Fibroblast of lung (primary cell): ENCODE data around the gene TLK2.

Source experiments
- CTCF ChIP-seq, 2 donors: IDR thresholded peaks in 1 of 2; conservative IDR thresholded peaks in 1 of 2; 1 replicate in 1 of 2; 2 replicates in 1 of 2; pipeline ENCODE4 v1.5.1; 2011 to 2012; ENCODE audit warnings: low read length in 2 of 2, control low read depth in 1 of 2, inconsistent platforms in 1 of 2, low read depth in 1 of 2, mild to moderate bottlenecking in 1 of 2
- EZH2 ChIP-seq: IDR thresholded peaks from 2 replicates; pipeline ENCODE4 v1.5.1; 2012; ENCODE audit warnings: low read length, control low read depth, mild to moderate bottlenecking; ENCODE audit errors: missing control alignments

- TF ChIP-seq CTCF (conservative IDR thresholded peaks at IDR 0.05 in 1 of 2, IDR thresholded peaks at IDR 0.05 in 1 of 2; ENCODE audit: low read depth in 1 of 2, low read length in 2 of 2) (no peak), EZH2 (no peak)
These were observed 103.1 kb downstream of the TLK2 start for GRCh38 chr17:62581764-62582163.
